CD4-positive, alpha-beta T cell (primary cell): ENCODE data around the gene NSL1. TPM values are rescaled to one million over a fixed set of nuclear protein-coding genes. Genes with fewer than 3 reads are reported as not detected.
"Not testable (repeated sequence)": the region's sequence is repeated elsewhere in the genome, so short reads cannot be mapped to it uniquely, and the experiment has no call there.

Experiments
- ATAC-seq: fragments of 200-7000 bp; cut with Tn5 transposase; one replicate; pipeline ENCODE4 v1.10.0; 2022; ENCODE audit warnings: mild to moderate bottlenecking; ENCODE audit not compliant: poor library complexity
- CTCF ChIA-PET: fragments of 350-600 bp; sonication (Branson Sonifier 250); formaldehyde crosslinking; loops from one replicate; lab custom pipeline; 2021; ENCODE audit warnings: antibody characterized with exemption, inconsistent platforms; lab: Charles Lee
- POLR2A ChIA-PET: fragments of 350-600 bp; sonication (Branson Sonifier 250); formaldehyde crosslinking; loops from one replicate; lab custom pipeline; 2021; ENCODE audit warnings: antibody characterized with exemption, inconsistent platforms; lab: Charles Lee
- DNase-seq, 14 experiments: peaks; one replicate each; pipeline ENCODE4 v3.0.0-alpha.2; 2013 to 2020; ENCODE audit warnings: mixed read lengths in 2 of 14
- H3K27ac ChIP-seq, 2 donors: one replicate each; pipeline versions ENCODE4 v1.5.1 to v1.7.0; 2013; ENCODE audit warnings: low read length in 2 of 2, low read depth in 1 of 2, mild to moderate bottlenecking in 1 of 2
- H3K27me3 ChIP-seq, 2 experiments: 1 replicate in 1 of 2; 2 replicates in 1 of 2; pipeline versions ENCODE4 v1.6.1 to v1.7.0; 2013; ENCODE audit warnings: low read length in 2 of 2, control low read depth in 1 of 2, mild to moderate bottlenecking in 1 of 2, moderate library complexity in 1 of 2; ENCODE audit not compliant: insufficient read depth in 2 of 2, control insufficient read depth in 1 of 2
- H3K36me3 ChIP-seq: one replicate; pipeline ENCODE4 v1.6.1; 2013; ENCODE audit warnings: low read length, control low read depth; ENCODE audit not compliant: insufficient read depth
- H3K4me1 ChIP-seq: one replicate; pipeline ENCODE4 v1.6.1; 2013; ENCODE audit warnings: low read length, control low read depth; ENCODE audit not compliant: insufficient read depth
- H3K4me3 ChIP-seq: one replicate; pipeline ENCODE4 v1.5.1; 2013; ENCODE audit warnings: mild to moderate bottlenecking, low read length, moderate library complexity
- H3K9me3 ChIP-seq, 2 experiments: 1 replicate in 1 of 2; 2 replicates in 1 of 2; pipeline versions ENCODE4 v1.6.1 to v1.7.0; 2013; ENCODE audit warnings: low read length in 2 of 2, mild to moderate bottlenecking in 2 of 2, control low read depth in 1 of 2, moderate library complexity in 1 of 2; ENCODE audit not compliant: control insufficient read depth in 1 of 2, insufficient read depth in 1 of 2
- H3K27ac Mint-ChIP-seq: one replicate; pipeline ENCODE4 v1.8.0; 2020; ENCODE audit warnings: mixed read lengths
- H3K27me3 Mint-ChIP-seq: one replicate; pipeline ENCODE4 v1.8.0; 2021; ENCODE audit warnings: mixed read lengths
- H3K36me3 Mint-ChIP-seq: one replicate; pipeline ENCODE4 v1.8.0; 2021; ENCODE audit warnings: low read depth, mixed read lengths
- H3K4me1 Mint-ChIP-seq: one replicate; pipeline ENCODE4 v1.8.0; 2021; ENCODE audit warnings: low read depth, mixed read lengths
- H3K4me3 Mint-ChIP-seq: one replicate; pipeline ENCODE4 v1.8.0; 2020; ENCODE audit warnings: mild to moderate bottlenecking, mixed read lengths
- H3K9me3 Mint-ChIP-seq: one replicate; pipeline ENCODE4 v1.8.0; 2020; ENCODE audit warnings: mixed read lengths
- intact Hi-C, 2 experiments: fragments of 100-400 bp; cut with DNase I in 1 of 2; cut with micrococcal nuclease in 1 of 2; formaldehyde crosslinking; loops; one replicate each; pipeline versions ENCODE4 v1.15.1 to v1.9.0; 2023 to 2025; cut with DNase I, micrococcal nuclease
- total RNA-seq, 174 experiments: library from RNA in 2 of 174; stranded (reverse) in 2 of 174; gene quantifications; one replicate each; pipeline ENCODE4 v1.2.3 and lab custom pipeline; 2021 to 2026
- TF ChIP-seq, protein P1 (sequence below): fragments of 200-600 bp; IDR thresholded peaks from one replicate; pipeline ENCODE4 v1.8.0; 2022; ENCODE audit warnings: antibody characterized with exemption, mild to moderate bottlenecking

Gene NSL1
- total RNA-seq, 2 experiments from 2014 or later = 14.1 to 15.7 TPM

DNA sequence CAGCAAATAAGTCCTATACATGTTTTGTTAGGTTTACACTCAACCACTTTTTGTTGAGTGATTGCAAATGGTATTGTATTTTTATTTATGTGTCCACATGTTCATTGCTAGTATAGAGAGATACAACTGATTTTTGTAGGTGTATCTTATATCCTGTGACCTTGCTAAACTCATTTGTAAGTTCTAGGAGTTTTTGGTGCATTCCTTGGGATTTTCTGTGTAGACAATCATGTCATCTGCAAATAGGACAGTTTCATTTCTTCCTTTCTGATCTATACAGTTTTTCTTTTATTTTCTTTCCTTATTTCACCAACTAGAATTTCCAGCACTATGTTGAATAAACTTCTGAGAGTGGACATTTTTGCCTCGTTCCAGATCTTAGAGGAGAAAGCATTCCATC is 75.4 kb downstream of the NSL1 start:
- H3K36me3 Mint-ChIP-seq = no peaks in the 10 kb centered on the region
- Histone ChIP-seq H3K27me3 (no peaks in the 10 kb centered on the region), H3K9me3 (no peaks in the 10 kb centered on the region), H3K4me3 (no peak overlapping the region), H3K36me3 (no peaks in the 10 kb centered on the region), H3K4me1 (no peaks in the 10 kb centered on the region), H3K27ac (no peak overlapping the region)
- intact Hi-C loops = no loop called here
- peaks cover 5% of the 10 kb centered on the region for H3K27me3 Mint-ChIP-seq
- H3K4me3 Mint-ChIP-seq = no peak overlapping the region
- TF ChIP-seq, protein P1, sequence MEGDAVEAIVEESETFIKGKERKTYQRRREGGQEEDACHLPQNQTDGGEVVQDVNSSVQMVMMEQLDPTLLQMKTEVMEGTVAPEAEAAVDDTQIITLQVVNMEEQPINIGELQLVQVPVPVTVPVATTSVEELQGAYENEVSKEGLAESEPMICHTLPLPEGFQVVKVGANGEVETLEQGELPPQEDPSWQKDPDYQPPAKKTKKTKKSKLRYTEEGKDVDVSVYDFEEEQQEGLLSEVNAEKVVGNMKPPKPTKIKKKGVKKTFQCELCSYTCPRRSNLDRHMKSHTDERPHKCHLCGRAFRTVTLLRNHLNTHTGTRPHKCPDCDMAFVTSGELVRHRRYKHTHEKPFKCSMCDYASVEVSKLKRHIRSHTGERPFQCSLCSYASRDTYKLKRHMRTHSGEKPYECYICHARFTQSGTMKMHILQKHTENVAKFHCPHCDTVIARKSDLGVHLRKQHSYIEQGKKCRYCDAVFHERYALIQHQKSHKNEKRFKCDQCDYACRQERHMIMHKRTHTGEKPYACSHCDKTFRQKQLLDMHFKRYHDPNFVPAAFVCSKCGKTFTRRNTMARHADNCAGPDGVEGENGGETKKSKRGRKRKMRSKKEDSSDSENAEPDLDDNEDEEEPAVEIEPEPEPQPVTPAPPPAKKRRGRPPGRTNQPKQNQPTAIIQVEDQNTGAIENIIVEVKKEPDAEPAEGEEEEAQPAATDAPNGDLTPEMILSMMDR = no peak
- ChIA-PET POLR2A (no interaction called here), CTCF (no interaction called here)
- no peak overlapping the region for H3K27ac Mint-ChIP-seq
- peaks cover 4% of the 10 kb centered on the region for H3K4me1 Mint-ChIP-seq
- DNase-seq (no peak), ATAC-seq (no peak)
- H3K9me3 Mint-ChIP-seq = no peaks in the 10 kb centered on the region

DNA sequence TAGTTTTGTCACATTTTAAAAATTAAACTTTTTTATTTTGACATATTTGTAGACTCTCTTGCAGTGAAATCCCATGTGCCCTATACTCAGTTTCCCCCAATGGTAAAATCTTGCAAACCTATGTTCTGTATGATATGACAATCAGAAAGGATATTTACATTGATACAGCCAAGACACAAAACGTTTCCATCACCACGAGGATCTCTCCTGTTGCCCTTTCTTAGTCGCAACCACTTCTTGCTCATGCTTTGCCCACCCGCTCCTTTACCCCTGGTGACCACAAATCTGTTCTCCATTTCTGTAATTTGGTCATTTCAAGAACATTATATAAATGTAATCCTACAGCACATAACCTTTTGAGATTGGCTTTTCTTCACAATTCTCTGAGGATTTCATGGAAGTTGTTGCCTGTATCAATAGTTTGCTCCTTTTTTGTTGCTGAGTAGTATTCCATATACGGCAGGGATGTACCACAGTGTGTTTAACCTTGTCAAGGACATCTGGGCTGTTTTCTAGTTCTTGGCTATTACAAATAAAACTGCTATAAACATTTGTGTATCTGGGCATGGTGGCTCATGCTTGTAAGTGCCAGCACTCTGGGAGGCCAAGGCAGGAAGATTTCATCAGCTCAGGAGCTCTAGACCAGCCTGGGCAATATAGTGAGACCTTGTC is 78.0 kb downstream of the NSL1 start:
- H3K4me1 ChIP-seq = no peaks in the 10 kb centered on the region
- TF ChIP-seq, protein P1 = no peak
- Mint-ChIP-seq H3K36me3 (no peaks in the 10 kb centered on the region), H3K9me3 (no peaks in the 10 kb centered on the region), H3K4me1 (no peaks in the 10 kb centered on the region), H3K27ac (no peak overlapping the region), H3K4me3 (no peak overlapping the region), H3K27me3 (peaks cover 5% of the 10 kb centered on the region)
- H3K27me3 ChIP-seq = no peaks in the 10 kb centered on the region
- CTCF ChIA-PET = no interaction called here
- DNase-seq (no peak), ATAC-seq (no peak)
- H3K36me3 ChIP-seq = no peaks in the 10 kb centered on the region
- no peak overlapping the region for H3K27ac ChIP-seq
- intact Hi-C loops = no loop called here
- H3K9me3 ChIP-seq = no peaks in the 10 kb centered on the region
- H3K4me3 ChIP-seq = no peak overlapping the region
- POLR2A ChIA-PET = no interaction called here

DNA sequence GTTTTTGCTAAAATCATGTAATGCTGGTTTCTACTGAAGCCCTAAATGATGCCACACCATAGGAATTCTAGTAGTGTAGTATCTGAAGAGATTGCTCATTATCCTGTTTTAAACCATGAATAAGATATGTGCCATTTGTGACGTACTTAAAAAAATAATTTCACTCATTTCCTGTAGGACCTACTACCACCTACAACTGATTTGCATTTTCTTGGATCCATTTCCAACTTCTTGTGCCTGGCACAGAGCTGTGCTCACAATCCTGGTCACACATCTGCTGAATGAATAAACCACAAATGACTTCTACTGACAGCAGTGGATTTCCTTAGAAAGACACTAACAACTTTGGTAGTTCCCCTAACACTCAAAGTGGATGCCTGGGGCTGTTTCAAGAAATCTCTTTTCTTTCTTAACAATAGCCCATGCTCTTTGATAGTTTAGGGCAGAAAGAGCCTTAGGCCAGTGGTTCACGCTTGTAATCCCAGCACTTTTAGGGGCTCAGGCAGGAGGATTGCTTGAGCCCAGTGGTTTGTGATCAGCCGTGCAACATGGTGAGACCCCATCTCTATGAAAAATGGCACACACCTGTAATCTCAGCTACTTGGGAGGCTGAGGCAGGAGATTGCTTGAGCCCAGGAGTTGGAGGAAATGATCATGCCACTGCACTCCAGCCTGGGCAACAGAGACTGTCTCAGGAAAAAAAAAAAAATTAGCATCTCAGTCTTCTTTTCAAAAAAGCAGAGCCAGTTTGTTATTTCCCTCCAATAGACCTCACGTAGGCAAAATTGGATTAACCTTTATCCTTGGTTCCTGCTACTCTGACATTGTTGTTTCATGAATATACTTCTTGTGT is 78.9 kb downstream of the NSL1 start:
- Histone ChIP-seq H3K27me3 (no peaks in the 10 kb centered on the region), H3K27ac (no peak overlapping the region)
- POLR2A ChIA-PET = interaction anchor here (1.6 kb wide), 1 partner anchor 11 kb away, joined by 4 read pairs; no protein-coding TSS in a partner anchor

DNA sequence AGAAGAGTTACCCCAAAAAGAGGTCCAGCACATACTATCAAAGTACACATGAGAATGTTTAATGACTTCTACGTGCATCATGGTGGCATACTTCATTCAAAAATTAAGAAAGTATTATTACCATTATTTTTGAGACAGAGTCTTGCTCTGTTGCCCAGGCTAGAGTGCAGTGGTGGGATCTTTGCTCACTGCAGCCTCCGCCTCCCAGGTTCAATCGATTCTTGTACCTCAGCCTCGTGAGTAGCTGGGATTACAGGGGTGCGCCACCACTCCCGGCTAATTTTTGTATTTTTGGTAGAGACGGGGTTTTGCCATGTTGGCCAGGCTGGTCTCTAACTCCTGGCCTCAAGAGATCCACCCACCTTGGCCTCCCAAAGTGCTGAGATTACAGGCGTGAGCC is 79.6 kb downstream of the NSL1 start:
- H3K27ac Mint-ChIP-seq, ATAC-seq, H3K4me3 ChIP-seq, H3K9me3 Mint-ChIP-seq, H3K27me3 Mint-ChIP-seq, H3K4me3 Mint-ChIP-seq, H3K9me3 ChIP-seq, H3K4me1 Mint-ChIP-seq, H3K27me3 ChIP-seq, CTCF ChIA-PET, H3K36me3 Mint-ChIP-seq, DNase-seq, H3K4me1 ChIP-seq, H3K36me3 ChIP-seq, H3K27ac ChIP-seq, intact Hi-C loops: not testable (repeated sequence)
- POLR2A ChIA-PET = interaction anchor here (1.6 kb wide), 1 partner anchor 11 kb away, joined by 4 read pairs; no protein-coding TSS in a partner anchor

More for the DNA sequence above, 78.9 kb downstream of the NSL1 start:
- ATAC-seq (no peak), DNase-seq (no peak)
- TF ChIP-seq, protein P1 = no peak
- Mint-ChIP-seq H3K27me3 (peaks cover 3% of the 10 kb centered on the region), H3K4me3 (no peak overlapping the region), H3K36me3 (no peaks in the 10 kb centered on the region), H3K4me1 (no peaks in the 10 kb centered on the region), H3K27ac (no peak overlapping the region), H3K9me3 (no peaks in the 10 kb centered on the region)
- no peaks in the 10 kb centered on the region for H3K9me3 ChIP-seq
- intact Hi-C loops = no loop called here
- H3K4me3 ChIP-seq = no peak overlapping the region
- CTCF ChIA-PET = no interaction called here
- H3K4me1 ChIP-seq = no peaks in the 10 kb centered on the region
- no peaks in the 10 kb centered on the region for H3K36me3 ChIP-seq
